Measurements from ENCODE around the gene TRPC3.
A peak's percentile ranks its signal among the peaks of the same experiment; 100 is the strongest.
"Not testable (repeated sequence)": the region's sequence is repeated elsewhere in the genome, so short reads cannot be mapped to it uniquely, and the experiment has no call there.

TRPC3 gene

DNA sequence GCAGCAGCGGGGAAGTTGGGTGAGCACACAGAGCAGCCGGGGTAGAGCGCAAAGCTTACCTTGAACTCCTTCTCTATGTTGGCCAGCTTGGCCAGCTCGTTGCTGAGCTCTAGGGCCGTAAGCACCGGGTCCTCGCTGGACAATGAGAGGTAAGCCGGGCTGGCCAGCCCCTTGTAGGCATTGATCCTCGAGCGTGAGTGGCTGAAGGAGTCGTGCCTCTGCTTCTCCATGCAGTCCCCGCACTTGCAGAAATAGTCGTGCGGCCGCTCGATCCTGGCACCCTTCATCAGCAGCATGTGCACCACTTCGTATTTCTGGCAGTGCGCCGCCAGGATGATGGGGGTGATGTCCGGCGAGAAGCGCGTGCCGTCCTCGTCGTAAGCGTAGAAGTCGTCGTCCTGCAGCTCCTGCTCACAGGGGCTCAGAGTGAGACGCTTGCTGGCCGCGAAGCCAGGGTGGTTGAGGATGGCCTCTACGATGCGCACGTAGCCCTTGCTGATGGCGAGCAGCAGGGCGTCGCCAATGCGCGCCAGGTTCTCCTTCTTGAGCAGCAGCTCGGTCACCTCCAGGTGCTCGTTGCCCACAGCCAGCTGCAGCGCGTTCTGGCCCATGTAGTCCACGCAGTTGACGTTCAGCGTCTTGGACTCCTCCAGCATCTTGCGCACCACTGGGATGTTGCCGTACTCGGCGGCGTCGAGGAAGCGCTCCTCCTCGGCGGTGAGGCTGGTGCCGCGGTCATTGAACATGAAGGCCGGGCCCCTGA, 19.5 kb downstream of the TRPC3 start:
- no peak overlapping the region for H3K27ac ChIP-seq
- TF ChIP-seq, protein P1, sequence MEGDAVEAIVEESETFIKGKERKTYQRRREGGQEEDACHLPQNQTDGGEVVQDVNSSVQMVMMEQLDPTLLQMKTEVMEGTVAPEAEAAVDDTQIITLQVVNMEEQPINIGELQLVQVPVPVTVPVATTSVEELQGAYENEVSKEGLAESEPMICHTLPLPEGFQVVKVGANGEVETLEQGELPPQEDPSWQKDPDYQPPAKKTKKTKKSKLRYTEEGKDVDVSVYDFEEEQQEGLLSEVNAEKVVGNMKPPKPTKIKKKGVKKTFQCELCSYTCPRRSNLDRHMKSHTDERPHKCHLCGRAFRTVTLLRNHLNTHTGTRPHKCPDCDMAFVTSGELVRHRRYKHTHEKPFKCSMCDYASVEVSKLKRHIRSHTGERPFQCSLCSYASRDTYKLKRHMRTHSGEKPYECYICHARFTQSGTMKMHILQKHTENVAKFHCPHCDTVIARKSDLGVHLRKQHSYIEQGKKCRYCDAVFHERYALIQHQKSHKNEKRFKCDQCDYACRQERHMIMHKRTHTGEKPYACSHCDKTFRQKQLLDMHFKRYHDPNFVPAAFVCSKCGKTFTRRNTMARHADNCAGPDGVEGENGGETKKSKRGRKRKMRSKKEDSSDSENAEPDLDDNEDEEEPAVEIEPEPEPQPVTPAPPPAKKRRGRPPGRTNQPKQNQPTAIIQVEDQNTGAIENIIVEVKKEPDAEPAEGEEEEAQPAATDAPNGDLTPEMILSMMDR (conservative IDR thresholded peaks at IDR 0.05): no peak

GRCh38 chr4:121930304-121930703, 21.6 kb downstream of the TRPC3 start:
- no peak overlapping the region for H3K27ac ChIP-seq
- TF ChIP-seq, protein P1 (conservative IDR thresholded peaks at IDR 0.05): no peak

DNA sequence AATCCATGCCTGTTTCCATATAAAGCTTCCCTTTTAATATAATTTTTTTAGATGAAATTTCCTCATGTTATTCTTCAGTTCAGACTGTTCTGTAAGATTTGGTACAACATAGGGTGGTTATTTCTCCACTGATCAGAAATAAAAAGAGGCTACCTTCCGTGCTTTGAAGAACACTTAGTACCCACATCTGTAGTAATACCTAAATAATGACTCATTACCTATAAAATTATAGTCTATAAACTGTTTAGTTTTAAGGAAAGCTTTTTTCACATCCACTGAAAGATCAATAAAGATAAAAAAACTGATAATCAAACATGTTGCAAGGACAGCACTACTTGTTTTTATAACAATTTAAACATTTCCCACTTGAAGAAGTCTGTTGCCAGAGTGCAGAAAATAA, 23.9 kb downstream of the TRPC3 start:
- TF ChIP-seq, protein P1 (conservative IDR thresholded peaks at IDR 0.05): no peak
- H3K27ac ChIP-seq: no peak overlapping the region

DNA sequence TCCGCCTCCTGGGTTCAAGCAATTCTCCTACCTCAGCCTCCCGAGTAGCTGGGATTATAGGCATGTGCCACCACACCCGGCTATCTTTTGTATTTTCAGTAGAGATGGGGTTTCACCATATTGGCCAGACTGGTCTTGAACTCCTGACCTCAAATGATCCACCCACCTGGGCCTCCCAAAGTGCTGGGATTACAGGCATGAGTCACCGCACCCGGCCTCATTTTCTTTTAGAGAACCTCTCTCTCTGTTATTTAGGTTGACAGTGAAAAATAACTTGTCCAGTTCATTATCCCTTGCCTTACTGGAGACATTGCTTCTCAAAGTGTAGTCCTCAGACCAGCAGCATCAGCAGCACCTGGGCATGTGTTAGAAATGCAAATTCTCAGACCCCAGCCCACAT, 25.4 kb downstream of the TRPC3 start:
- H3K27ac ChIP-seq: not testable (repeated sequence)

DNA sequence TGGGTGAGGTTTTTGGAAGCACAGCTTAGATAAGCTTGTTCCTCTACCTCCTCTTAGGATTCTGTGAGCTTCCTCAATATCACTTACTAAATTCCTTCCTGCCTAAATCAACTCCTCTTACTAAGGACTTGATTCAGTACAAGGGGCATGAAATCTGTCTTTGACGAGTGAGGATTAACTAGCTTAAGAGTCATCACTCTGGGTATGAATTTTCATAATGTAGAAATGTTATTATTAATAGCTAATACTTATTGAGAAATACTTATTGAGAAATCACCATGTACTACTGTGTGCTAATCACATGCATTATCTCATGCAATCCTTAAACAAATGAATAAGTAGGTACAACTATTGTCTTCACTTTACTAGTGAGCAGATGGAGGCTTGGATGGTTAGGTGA, 28.6 kb downstream of the TRPC3 start:
- TF ChIP-seq, protein P1 (conservative IDR thresholded peaks at IDR 0.05): no peak
- H3K27ac ChIP-seq: no peak overlapping the region

DNA sequence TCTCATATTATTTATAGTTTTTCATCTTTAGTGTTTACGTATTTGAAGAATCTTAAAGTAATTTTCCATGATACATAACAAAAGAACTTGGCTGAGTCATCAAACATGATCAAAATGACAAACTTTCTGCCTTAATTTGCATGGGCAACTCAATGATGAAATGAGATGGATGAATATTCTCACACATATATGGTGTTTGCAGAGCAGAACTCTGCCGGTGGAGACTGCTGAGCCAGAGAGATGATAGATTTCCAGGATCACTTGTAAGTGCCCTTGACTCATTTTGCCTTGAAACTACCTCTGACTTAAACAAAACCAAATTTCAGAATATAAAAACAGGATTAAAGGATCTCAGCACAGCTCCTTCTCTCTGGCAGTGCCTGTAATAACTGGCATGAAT, 38.2 kb downstream of the TRPC3 start:
- no peak overlapping the region for H3K27ac ChIP-seq
- TF ChIP-seq, protein P1 (conservative IDR thresholded peaks at IDR 0.05): no peak

DNA sequence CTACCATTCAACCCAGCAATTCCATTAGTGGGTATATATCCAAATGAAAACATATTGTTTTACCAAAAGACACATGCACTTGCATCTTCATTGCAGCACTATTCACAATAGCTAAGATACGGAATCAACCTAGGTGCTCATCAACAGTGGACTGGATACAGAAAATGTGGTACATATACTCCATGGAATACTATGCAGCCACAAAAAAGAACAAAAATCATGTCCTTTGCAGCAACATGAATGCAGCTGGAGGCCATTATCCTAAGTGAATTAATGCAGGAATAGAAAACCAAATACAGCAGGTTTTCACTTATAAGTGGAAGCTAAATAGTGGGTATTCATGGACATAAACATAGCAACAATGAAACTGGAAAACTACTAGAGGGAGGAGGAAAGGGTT, 43.5 kb downstream of the TRPC3 start:
- H3K27ac ChIP-seq: no peak overlapping the region
- TF ChIP-seq, protein P1 (conservative IDR thresholded peaks at IDR 0.05): no peak

GRCh38 chr4:121900132-121900983, 51.5 kb downstream of the TRPC3 start:
- TF ChIP-seq, protein P1 (conservative IDR thresholded peaks at IDR 0.05): peak; percentile 89
- H3K27ac ChIP-seq: no peak overlapping the region

Data from VCaP (cell line).